HG02642 (cell line): ENCODE measurements around the gene ZSWIM5.
"Not testable (repeated sequence)": the region's sequence is repeated elsewhere in the genome, so short reads cannot be mapped to it uniquely, and the experiment has no call there.

Experiments used
- ATAC-seq: cut with Tn5 transposase; IDR thresholded peaks from one replicate; pipeline ENCODE4 v1.9.1; 2021; ENCODE audit warnings: mild to moderate bottlenecking; ENCODE audit not compliant: unreplicated experiment, poor library complexity

Gene ZSWIM5

DNA sequence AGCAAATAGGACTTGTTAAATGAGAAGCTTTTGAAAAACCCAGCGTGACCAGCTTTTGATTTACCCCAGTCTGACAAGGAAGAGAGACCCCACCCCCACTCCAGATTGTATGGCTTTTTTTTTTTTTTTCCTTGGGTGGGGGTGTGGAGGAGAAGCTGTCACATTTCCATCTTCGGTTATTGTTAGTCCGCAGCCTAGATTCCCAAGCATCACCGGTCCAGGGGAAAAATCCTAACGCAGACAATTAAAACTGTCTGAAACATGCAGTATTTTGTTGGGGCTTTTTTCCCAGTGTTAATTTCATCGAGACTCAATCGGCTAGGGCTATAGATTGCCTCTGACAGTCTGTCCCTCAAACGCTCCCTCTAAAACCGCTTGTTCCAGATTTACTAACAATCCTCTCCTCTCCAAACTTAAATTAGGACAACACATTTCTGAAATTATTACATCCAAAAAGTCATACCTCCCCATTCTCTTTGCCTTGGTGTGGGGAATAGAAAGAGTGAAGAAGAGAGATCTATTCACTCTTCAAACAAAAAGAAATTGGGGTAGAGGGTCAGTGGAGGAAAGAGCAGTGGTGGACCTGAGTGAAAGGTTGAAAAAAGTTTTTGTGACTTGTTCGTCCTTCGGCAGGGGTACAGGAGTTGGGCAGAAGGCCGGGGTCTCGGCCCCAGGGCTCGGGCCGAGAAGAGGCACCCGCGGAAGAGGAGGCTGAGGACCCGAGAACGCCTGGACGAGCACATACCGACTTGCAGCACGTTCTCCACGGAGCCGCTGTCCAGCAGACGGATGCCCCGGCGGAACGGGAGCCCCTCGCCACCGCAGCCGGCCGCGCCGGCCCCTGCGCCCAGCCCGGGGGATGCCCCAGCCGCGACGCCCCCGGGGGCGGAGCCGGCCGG, 1.1 kb downstream of the ZSWIM5 start:
- peak; percentile 38 for ATAC-seq

DNA sequence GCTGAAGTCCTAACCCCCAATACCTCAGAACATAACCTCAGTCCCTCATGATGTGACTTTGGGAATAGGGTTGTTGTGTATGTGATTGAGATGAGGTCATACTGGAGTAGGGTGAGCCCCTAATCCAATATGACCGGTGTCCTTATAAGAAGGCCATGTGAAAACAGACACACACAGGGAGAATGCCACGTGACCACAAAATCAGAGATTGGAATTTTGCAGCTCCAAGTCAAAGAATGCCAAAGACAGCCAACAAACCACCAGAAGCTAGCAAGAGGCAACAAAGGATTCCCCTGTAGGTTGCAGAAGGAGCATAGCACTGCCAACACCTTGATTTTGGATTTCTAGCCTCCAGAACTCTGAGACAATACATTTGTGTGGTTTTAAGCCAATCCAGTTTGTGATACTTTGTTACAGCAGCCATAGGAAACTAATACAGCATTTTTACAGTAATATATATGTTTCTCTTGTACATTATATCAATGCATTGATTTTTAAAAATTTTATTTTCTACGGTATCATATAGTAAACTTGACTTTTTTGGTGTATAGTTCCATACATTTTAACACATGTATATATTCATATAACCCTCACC, 5.4 kb downstream of the ZSWIM5 start:
- ATAC-seq: no peak

DNA sequence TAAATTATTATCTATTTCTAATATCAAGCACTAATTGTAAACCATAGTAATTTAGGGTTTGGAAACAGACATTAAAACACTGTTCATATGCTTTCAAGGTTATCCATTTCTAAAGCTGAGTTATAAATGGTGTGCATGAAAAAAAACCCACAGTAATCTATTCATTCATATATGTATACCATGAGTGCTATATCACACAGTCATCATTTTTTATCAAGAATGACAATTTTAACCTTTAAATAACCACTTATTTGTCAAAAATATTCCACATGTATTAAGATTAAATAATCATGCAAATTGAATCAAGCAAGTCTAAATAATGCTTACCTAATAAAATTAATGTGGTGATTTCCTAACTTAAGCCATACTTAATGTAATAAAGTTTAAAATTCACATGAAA, 6.0 kb downstream of the ZSWIM5 start:
- ATAC-seq: no peak

DNA sequence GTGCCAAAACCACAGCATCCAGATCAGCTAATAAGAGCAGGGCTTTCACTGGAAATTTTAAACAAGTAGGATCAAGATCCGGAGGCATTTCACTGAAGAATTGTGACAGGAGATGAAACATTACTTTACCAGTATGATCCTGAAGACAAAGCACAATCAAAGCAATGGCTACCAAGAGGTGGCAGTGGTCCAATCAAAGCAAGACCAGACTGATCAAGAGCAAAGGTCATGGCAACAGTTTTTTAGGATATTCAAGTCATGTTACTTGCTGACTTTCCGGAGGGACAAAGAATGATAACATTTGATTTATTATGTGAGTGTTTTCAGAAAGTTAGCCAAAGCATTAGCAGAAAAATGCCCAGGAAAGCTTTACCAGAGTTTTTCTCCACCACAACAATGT, 8.2 kb downstream of the ZSWIM5 start:
- no peak for ATAC-seq

DNA sequence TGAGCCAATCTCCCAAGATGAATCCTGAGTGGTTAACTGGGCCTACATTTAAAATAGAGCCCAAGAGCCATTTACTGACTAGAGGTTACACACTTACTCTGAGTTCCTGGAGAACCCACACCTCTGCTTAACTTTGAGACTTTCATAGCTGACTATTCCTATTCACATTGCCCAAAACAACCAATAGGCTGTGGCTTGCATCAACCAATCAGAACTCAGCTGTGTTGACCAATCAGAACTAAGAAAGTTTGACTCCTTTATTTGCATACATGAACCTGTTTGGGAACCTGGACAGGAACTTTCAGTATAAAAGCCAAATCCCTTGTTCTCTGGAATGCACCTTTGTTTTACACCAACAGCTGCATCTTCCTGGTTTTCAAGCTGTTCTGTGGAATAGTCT, 9.5 kb downstream of the ZSWIM5 start:
- no peak for ATAC-seq

DNA sequence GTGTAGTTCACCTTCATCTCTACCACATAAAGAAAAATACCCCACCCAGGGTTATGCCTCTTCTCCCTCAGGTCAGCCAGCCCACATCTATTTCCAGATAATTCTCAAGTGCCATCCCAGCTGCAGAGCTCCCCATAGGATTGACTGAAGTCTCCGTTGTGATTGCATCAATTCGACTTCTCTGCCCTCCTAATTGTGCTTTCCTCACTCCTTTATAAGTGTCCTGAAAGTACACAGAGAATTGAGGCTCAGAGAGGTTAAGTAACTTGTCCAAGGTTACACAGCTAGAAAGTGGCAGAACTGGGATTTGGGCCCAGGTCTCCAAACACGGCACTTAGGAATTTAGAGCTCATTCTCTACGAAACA, 15.0 kb downstream of the ZSWIM5 start:
- ATAC-seq: no peak

DNA sequence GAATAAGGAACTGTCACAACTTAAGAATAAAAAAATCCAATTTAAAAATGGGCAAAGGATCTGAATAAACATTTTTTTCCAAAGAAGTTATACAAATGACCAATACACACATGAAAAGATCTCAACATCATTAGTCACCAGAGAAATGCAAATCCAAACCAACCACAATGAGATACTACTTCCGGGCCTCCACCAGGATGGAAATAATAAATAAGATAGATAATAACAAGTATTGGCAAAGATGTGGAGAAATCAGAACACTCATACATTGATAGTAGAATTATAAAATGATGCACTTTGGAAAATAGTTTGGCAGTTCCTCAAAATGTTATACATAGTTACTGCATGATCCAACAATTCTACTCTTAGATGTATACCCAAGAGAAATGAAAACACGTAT, 18.7 kb downstream of the ZSWIM5 start:
- ATAC-seq: no peak

DNA sequence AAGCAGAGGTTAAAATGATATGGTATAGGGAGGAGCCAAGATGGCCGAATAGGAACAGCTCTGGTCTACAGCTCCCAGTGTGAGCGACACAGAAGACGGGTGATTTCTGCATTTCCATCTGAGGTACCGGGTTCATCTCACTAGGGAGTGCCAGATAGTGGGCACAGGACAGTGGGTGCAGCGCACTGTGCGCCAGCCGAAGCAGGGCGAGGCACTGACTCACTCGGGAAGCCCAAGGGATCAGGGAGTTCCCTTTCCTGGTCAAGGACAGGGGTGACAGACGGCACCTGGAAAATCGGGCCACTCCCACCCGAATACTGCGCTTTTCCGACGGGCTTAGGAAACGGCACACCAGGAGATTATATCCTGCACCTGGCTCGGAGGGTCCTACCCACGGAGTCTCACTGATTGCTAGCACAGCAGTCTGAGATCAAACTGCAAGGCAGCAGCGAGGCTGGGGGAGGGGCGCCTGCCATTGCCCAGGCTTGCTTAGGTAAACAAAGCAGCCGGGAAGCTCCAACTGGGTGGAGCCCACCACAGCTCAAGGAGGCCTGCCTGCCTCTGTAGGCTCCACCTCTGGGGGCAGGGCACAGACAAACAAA, 26.4 kb downstream of the ZSWIM5 start:
- not testable (repeated sequence) for ATAC-seq

DNA sequence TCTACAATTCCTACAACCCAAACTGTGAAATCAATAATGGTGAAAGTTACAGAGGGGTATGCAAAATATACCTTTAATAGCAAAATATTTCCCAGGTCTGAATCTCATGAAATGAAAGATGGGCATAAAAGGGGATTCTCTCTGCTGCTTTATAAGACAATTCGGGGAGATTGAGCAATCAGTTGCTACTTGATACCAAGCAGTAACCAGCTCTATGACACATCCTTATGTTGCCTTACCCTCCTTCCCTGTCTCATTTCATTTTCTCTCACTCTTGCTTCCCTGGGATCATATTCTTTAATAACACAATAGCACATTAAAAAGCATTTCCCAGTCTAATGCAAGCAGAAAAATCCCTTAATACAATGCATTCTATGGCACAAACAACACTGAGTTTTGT, 29.0 kb downstream of the ZSWIM5 start:
- no peak for ATAC-seq

DNA sequence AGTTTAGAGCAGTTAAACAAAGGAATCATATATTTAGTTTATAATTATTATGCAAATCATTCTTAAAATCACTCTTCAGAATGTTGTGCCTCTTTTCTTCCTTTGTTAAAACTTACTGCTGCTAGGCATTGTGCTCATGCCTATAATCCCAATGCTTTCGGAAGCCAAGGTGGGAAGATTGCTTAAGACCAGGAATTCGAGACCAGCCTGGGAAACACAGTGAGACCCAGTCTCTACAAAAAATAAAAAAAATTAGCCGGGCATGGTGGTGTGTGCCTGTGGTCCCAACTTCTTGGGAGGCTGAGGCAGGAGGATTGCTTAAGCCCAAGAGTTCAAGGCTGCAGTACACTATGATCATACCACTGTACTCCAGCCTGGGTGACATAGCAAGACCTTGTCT, 33.6 kb downstream of the ZSWIM5 start:
- ATAC-seq: no peak

DNA sequence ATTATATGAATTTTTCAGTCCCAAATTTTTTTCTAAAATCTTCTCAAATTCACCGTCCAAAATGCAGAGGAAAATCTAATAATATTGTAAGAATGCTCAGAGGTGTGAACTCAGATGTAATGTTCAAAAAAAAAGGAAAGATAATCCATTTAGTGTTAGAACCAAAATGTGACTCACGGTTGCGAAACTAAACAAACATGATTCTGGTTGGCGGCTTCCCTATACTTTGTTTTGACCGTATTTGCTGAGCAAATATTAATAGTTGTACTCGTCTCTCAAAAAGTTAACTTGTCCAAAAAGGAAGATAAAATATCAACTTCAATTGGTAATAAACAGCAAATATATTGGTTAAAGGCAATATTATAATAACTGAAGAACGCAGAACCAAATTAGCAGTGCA, 34.4 kb downstream of the ZSWIM5 start:
- ATAC-seq: no peak

DNA sequence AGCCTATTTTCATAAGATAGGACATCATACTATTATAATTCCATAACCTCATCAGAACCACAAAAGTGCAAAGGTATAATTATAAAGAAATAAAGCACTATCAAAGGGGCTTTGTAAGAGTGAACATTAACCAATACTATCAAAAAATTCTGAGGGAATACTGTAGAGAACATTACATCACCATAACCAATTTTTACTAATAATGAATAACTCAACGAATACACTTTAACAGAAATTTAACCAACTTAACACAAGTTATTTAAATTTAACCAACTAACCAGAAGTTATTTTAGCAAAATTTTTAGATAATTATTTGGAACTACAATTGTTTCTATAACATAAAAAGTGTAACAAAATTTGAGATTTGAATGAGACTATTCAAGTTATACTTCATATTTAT, 34.8 kb downstream of the ZSWIM5 start:
- no peak for ATAC-seq

DNA sequence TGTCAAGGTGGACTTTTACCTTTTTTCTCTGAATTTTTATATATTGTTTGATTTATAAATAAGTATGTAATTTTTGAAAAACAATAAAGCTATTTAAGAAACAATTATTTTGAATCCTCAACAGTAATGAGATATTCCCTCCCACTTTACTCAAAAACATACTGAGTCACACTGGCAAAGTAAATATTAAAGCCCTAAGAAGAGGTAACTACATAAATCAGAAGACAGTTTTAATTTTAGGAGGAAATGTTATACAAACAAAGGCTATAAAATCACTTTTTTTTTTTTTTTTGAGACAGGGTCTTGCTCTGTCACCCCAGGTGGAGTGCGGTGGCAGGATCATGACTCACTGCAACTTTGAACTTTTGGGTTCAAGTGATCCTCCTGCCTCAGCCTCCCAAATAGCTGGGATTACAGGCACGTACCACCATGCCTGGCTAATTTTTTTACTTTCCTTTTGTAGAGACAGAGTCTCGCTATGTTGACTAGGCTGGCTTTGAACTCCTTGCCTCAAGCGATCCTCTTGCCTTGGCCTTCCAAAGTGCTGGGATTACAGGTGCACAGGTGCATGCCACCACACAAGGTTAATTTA, 36.2 kb downstream of the ZSWIM5 start:
- ATAC-seq: no peak

DNA sequence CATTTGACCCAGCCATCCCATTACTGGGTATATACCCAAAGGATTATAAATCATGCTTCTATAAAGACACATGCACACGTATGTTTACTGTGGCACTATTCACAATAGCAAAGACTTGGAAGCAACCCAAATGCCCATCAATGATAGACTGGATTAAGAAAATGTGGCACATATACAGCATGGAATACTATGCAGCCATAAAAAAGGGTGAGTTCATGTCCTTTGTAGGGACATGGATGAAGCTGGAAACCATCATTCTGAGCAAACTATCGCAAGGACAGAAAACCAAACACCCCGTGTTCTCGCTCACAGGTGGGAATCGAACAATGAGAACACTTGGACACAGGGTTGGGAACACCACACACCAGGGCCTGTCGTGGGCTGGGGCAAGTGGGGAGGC, 38.5 kb downstream of the ZSWIM5 start:
- not testable (repeated sequence) for ATAC-seq

DNA sequence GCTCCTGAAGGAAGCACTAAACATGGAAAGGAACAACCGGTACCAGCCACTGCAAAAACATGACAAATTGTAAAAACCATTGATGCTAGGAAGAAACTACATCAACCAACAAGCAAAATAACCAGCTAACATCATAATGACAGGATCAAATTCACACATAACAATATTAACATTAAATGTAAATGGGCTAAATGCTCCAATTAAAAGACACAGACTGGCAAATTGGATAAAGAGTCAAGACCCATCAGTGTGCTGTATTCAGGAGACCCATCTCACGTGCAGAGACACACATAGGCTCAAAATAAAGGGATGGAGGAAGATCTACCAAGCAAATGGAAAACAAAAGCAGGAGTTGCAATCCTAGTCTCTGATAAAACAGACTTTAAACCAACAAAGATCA, 42.1 kb downstream of the ZSWIM5 start:
- ATAC-seq: not testable (repeated sequence)

DNA sequence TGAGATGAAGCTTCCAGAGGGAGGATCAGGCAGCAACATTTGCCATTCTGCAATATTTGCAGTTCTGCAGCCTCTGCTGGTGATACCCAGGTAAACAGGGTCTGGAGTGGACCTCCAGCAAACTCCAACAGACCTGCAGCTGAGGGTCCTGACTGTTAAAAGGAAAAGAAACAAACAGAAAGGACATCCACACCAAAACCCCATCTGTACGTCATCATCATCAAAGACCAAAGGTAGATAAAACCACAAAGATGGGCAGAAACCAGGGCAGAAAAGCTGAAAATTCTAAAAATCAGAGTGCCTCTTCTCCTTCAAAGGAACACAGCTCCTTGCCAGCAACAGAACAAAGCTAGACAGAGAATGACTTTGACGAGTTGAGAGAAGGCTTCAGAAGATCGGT, 43.3 kb downstream of the ZSWIM5 start:
- not testable (repeated sequence) for ATAC-seq

DNA sequence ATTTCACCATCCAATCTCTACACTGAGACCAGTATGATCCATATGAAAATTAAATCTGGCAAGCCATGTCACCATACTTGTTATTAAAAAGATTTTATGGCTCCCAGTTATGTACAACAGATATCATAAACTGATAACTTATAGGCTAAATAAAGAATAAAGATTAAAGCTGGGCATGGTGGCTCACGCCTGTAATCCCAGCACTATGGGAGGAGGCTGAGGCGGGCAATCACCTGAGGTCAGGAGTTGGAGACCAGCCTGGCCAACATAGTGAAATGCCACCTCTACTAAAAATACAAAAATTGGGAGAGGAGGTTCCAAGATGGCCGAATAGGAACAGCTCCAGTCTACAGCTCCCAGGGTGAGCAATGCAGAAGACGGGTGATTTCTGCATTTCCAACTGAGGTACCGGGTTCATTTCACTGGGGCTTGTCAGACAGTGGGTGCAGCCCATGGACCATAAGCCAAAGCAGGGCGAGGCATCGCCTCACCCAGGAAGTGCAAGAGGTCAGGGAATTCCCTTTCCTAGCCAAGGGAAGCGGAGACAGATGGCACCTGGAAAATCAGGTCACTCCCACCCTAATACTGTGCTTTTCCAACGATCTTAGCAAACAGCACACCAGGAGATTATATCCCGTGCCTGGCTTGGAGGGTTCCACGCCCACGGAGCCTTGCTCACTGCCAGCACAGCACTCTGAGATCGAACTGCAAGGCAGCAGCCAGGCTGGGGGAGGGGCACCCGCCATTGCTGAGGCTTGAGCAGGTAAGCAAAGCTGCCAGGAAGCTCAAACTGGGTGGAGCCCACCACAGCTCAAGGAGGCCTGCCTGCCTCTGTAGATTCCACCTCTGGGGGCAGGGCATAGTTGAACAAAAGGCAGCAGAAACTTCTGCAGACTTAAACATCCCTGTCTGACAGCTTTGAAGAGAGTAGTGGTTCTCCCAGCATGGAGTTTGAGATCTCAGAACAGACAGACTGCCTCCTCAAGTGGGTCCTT, 44.1 kb downstream of the ZSWIM5 start:
- ATAC-seq: not testable (repeated sequence)

DNA sequence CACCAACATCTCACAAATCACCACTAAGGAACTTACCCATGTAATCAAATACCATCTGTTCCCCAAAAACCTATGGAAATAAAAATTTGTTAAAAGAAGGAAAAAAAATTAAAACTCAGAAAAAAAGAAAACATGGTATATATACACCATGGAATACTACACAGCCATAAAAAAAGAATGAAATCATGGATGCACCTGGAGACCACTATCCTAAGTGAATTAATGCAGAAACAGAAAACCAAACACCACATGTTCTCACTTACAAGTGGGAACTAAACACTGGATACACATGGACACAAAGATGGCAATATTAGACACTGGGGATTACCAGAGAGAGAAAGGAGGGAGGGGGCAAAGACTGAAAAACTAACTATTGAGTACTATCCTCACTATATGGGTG, 50.4 kb downstream of the ZSWIM5 start:
- no peak for ATAC-seq

DNA sequence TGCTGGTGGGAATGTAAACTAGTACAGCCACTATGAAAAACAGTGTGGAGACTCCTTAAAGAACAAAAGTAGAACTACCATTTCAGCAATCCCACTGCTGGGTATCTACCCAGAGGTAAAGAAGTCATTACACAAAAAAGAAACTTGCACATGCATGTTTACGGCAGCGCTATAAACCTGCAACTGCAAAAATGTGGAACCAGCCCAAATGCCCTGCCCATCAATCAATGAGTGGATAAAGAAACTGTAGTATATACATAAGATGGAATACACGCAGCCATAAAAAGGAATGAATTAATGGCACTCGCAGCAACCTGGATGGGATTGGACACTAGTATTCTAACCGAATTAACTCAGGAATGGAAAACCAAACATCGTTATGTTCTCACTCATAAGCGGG, 51.0 kb downstream of the ZSWIM5 start:
- no peak for ATAC-seq

DNA sequence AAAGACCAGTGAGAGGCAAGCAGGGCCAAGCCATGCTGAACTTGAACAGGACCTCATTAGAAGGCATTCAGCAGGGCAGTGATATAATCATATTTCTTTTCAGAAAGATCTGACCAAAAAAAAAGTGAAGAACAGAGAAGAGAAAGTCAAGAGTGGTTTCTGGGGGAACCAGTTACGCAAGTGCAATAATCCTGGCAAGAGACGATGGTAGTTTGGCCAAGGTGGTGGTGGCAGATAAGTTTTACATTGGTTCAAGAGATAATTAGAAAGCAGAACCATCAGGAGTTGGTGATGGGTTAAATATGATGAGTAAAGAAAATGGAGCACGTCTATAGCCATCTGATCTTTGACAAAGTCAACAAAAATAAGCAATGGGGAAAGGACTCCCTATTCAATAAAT, 54.3 kb downstream of the ZSWIM5 start:
- ATAC-seq: no peak
